HCT116 (cell line): ENCODE results near the gene SLC35C1. TPM values are rescaled to one million over a fixed set of nuclear protein-coding genes. Genes with fewer than 3 reads are reported as not detected.

ENCODE experiments used
- ATAC-seq: fragments of 200-7000 bp; cut with Tn5 transposase; 2 replicates; pipeline ENCODE4 v1.9.1; 2020; ENCODE audit warnings: mild to moderate bottlenecking, moderate library complexity
- BruUV-seq: library from RNA; stranded (reverse); fragments of 400-500 nt; replicated peaks from 2 replicates; lab custom pipeline; 2021; lab: Mats Ljungman, UMichigan
- CTCF ChIA-PET: fragments of 300-600 bp; sonication (Branson Sonifier 250); formaldehyde crosslinking; loops from one replicate; lab custom pipeline; 2021; ENCODE audit warnings: antibody characterized with exemption; lab: Charles Lee
- POLR2A ChIA-PET: fragments of 300-600, 350-600 bp; sonication (Branson Sonifier 250); formaldehyde crosslinking; loops from one replicate; lab custom pipeline; 2021; ENCODE audit warnings: antibody characterized with exemption; lab: Charles Lee
- RAD21 ChIA-PET, 2 experiments: fragments of 300-600 bp; sonication (Branson Sonifier 250); formaldehyde crosslinking; loops; one replicate each; lab custom pipeline; 2023; ENCODE audit warnings: low total read pairs in 2 of 2; ENCODE audit not compliant: uncharacterized antibody in 2 of 2, unreplicated experiment in 2 of 2, low non-redundant PET in 1 of 2; lab: Charles Lee
- DNase-seq: peaks from one replicate; pipeline ENCODE4 v3.0.0-alpha.2; 2010; ENCODE audit warnings: low read depth, low spot score
- H2AFZ ChIP-seq: fragments of 200-600 bp; shearing (Covaris generic), sonication (generic); 2 replicates; pipeline ENCODE4 v1.6.1; 2017; ENCODE audit warnings: low read depth, mixed run types, mixed read lengths, antibody characterized with exemption, low read length; ENCODE audit not compliant: poor library complexity, severe bottlenecking
- H3K27ac ChIP-seq: 2 replicates; pipeline ENCODE4 v1.5.1; 2012; ENCODE audit warnings: low read depth, low read length
- H3K27me3 ChIP-seq: fragments of 200-600 bp; sonication (generic); 2 replicates; pipeline ENCODE4 v1.6.1; 2016; ENCODE audit warnings: mixed run types, low read length, mixed read lengths; ENCODE audit not compliant: insufficient read depth
- H3K36me3 ChIP-seq, 2 experiments: fragments of 200-500 bp in 1 of 2; fragments of 200-600 bp in 1 of 2; sonication (Bioruptor generic) in 1 of 2; sonication (generic) in 1 of 2; 2 replicates each; pipeline versions ENCODE4 v1.5.1 to v1.6.1; 2014 to 2016; ENCODE audit warnings: low read length in 2 of 2, inconsistent platforms in 1 of 2, mixed read lengths in 1 of 2, mixed run types in 1 of 2; ENCODE audit not compliant: insufficient read depth in 2 of 2, control insufficient read depth in 1 of 2
- H3K4me1 ChIP-seq, 2 experiments: fragments of 200-600 bp in 1 of 2; sonication (generic) in 1 of 2; 2 replicates each; pipeline versions ENCODE4 v1.5.1 to v1.6.1; 2012 to 2017; ENCODE audit warnings: low read length in 2 of 2, inconsistent platforms in 1 of 2, mild to moderate bottlenecking in 1 of 2, mixed read lengths in 1 of 2, mixed run types in 1 of 2, moderate library complexity in 1 of 2; ENCODE audit not compliant: insufficient read depth in 2 of 2, control insufficient read depth in 1 of 2
- H3K4me2 ChIP-seq: fragments of 200-600 bp; sonication (generic); 2 replicates; pipeline ENCODE4 v1.6.1; 2017; ENCODE audit warnings: mixed run types, low read length, mixed read lengths
- H3K4me3 ChIP-seq, 2 experiments: fragments of 200-600 bp in 1 of 2; sonication (generic) in 1 of 2; replicated peaks in 1 of 2; 2 replicates each; pipeline ENCODE4 v1.5.1; 2011 to 2016; ENCODE audit warnings: low read length in 2 of 2, control low read depth in 1 of 2, low read depth in 1 of 2, mild to moderate bottlenecking in 1 of 2, mixed read lengths in 1 of 2, mixed run types in 1 of 2
- H3K79me2 ChIP-seq: fragments of 200-600 bp; sonication (generic); 2 replicates; pipeline ENCODE4 v1.6.1; 2017; ENCODE audit warnings: mild to moderate bottlenecking, mixed run types, low read length, moderate library complexity, mixed read lengths; ENCODE audit not compliant: insufficient read depth
- H3K9ac ChIP-seq: fragments of 200-600 bp; sonication (generic); 2 replicates; pipeline ENCODE4 v1.6.1; 2016; ENCODE audit warnings: low read length, mixed read lengths
- H3K9me2 ChIP-seq: fragments of 200-600 bp; sonication (generic), shearing (Covaris generic); 2 replicates; pipeline ENCODE4 v1.6.1; 2017; ENCODE audit warnings: mixed run types, mild to moderate bottlenecking, moderate library complexity; ENCODE audit not compliant: insufficient read depth
- H3K9me3 ChIP-seq, 2 experiments: fragments of 200-500 bp in 1 of 2; fragments of 200-600 bp in 1 of 2; sonication (Bioruptor generic) in 1 of 2; sonication (generic) in 1 of 2; 2 replicates each; pipeline ENCODE4 v1.6.1; 2014 to 2017; ENCODE audit warnings: low read length in 2 of 2, mixed read lengths in 2 of 2, inconsistent platforms in 1 of 2, low read depth in 1 of 2, mild to moderate bottlenecking in 1 of 2, mixed run types in 1 of 2, moderate library complexity in 1 of 2; ENCODE audit not compliant: control insufficient read depth in 1 of 2, insufficient read depth in 1 of 2
- H4K20me1 ChIP-seq: fragments of 200-600 bp; sonication (generic), shearing (Covaris generic); 2 replicates; pipeline ENCODE4 v1.6.1; 2017; ENCODE audit warnings: mixed run types, mild to moderate bottlenecking, moderate library complexity; ENCODE audit not compliant: insufficient read depth
- ATF3 ChIP-seq: IDR thresholded peaks from 2 replicates; pipeline ENCODE4 v1.6.1; 2012
- CBX3 ChIP-seq: IDR thresholded peaks from 2 replicates; pipeline ENCODE4 v1.6.1; 2012; ENCODE audit warnings: low read depth
- CEBPB ChIP-seq: IDR thresholded peaks from 2 replicates; pipeline ENCODE4 v1.6.1; 2012; ENCODE audit warnings: low read depth
- CTCF ChIP-seq, 3 experiments: fragments of 200-600 bp in 1 of 3; sonication (generic) in 1 of 3; IDR thresholded peaks in 2 of 3; conservative IDR thresholded peaks in 1 of 3; 2 replicates each; pipeline ENCODE4 v1.5.1; 2012 to 2017; ENCODE audit warnings: low read depth in 2 of 3, low read length in 2 of 3, antibody characterized with exemption in 1 of 3, borderline replicate concordance in 1 of 3, control low read depth in 1 of 3, mild to moderate bottlenecking in 1 of 3, mixed read lengths in 1 of 3, mixed run types in 1 of 3, moderate library complexity in 1 of 3; ENCODE audit not compliant: insufficient read depth in 1 of 3
- EGR1 ChIP-seq: IDR thresholded peaks from 2 replicates; pipeline ENCODE4 v1.6.1; 2012; ENCODE audit warnings: low read depth
- ELF1 ChIP-seq: IDR thresholded peaks from 2 replicates; pipeline ENCODE4 v1.6.1; 2012; ENCODE audit warnings: low read depth, borderline replicate concordance
- EZH2 ChIP-seq: fragments of 200-600 bp; sonication (generic); IDR thresholded peaks from 2 replicates; pipeline ENCODE4 v1.6.1; 2017; ENCODE audit warnings: antibody characterized with exemption, mixed run types
- EZH2phosphoT487 ChIP-seq: fragments of 200-600 bp; IDR thresholded peaks from 2 replicates; pipeline ENCODE4 v1.6.1; 2018; ENCODE audit warnings: antibody characterized with exemption, borderline replicate concordance
- FOSL1 ChIP-seq: IDR thresholded peaks from 2 replicates; pipeline ENCODE4 v1.6.1; 2012; ENCODE audit warnings: low read depth
- JUND ChIP-seq: IDR thresholded peaks from 2 replicates; pipeline ENCODE4 v1.6.1; 2012
- POLR2A ChIP-seq: IDR thresholded peaks from 2 replicates; pipeline ENCODE4 v1.7.0; 2011; ENCODE audit warnings: borderline replicate concordance; ENCODE audit not compliant: insufficient read depth, insufficient read length; ENCODE audit errors: extremely low read depth
- RAD21 ChIP-seq: IDR thresholded peaks from 2 replicates; pipeline ENCODE4 v1.6.1; 2012; ENCODE audit warnings: low read depth, mild to moderate bottlenecking
- REST ChIP-seq: IDR thresholded peaks from 2 replicates; pipeline ENCODE4 v1.6.1; 2012; ENCODE audit warnings: low read depth
- SP1 ChIP-seq: IDR thresholded peaks from 2 replicates; pipeline ENCODE4 v1.6.1; 2012; ENCODE audit warnings: low read depth
- TCF7L2 ChIP-seq: IDR thresholded peaks from 2 replicates; pipeline ENCODE4 v1.7.0; 2011; ENCODE audit warnings: borderline replicate concordance, inconsistent platforms; ENCODE audit not compliant: insufficient read depth, insufficient read length; ENCODE audit errors: extremely low read depth
- YY1 ChIP-seq: IDR thresholded peaks from 2 replicates; pipeline ENCODE4 v1.6.1; 2011; ENCODE audit warnings: low read length, low read depth, moderate library complexity, mild to moderate bottlenecking; ENCODE audit not compliant: insufficient replicate concordance; ENCODE audit errors: extremely low read depth
- ZBTB33 ChIP-seq: IDR thresholded peaks from 2 replicates; pipeline ENCODE4 v1.6.1; 2011; ENCODE audit warnings: mild to moderate bottlenecking, low read length, moderate library complexity; ENCODE audit not compliant: insufficient replicate concordance; ENCODE audit errors: extremely low read depth
- ZNF274 ChIP-seq: fragments of 200-500 bp; sonication (Bioruptor generic); IDR thresholded peaks from 2 replicates; pipeline ENCODE4 v1.6.1; 2014; ENCODE audit warnings: mild to moderate bottlenecking, low read depth, low read length, inconsistent platforms
- intact Hi-C: fragments of 100-400 bp; cut with micrococcal nuclease; formaldehyde crosslinking; loops from 2 replicates; pipeline ENCODE4 v1.10.0; 2022
- total RNA-seq: library from RNA; stranded (reverse); gene quantifications from one replicate; pipeline ENCODE4 v1.2.1, GENCODE V29; 2021; ENCODE audit not compliant: unreplicated experiment

The SLC35C1 gene
- total RNA-seq, 1 experiment from 2014 or later, result 18.2 TPM

- TF ChIP-seq FOSL1 (no peak), JUND (no peak)
Observed at GRCh38 chr11:45798793-45799441, 6.0 kb upstream of the SLC35C1 start (continued).

- H3K9me3 ChIP-seq, result no peaks in the 10 kb centered on the region
- H4K20me1 ChIP-seq, result no peaks in the 10 kb centered on the region
- no peak overlapping the region for H3K4me2 ChIP-seq
- no peak for DNase-seq
- H3K4me3 ChIP-seq, result no peak overlapping the region
- TF ChIP-seq ATF3 (no peak), CEBPB (no peak), EGR1 (no peak), TCF7L2 (no peak), EZH2 (no peak), EZH2phosphoT487 (no peak), REST (no peak), POLR2A (no peak), RAD21 (no peak), SP1 (no peak), CTCF (IDR thresholded peaks at IDR 0.05 in 2 of 3, conservative IDR thresholded peaks at IDR 0.05 in 1 of 3; ENCODE audit: borderline replicate concordance in 1 of 3, insufficient read depth in 1 of 3, low read depth in 2 of 3, low read length in 2 of 3) (no peak), ZBTB33 (no peak), ZNF274 (no peak), ELF1 (no peak), YY1 (no peak), CBX3 (no peak)
- TF ChIP-seq, all 23 proteins: peak for 0
- Histone ChIP-seq H3K9me2 (no peaks in the 10 kb centered on the region; the same call in 1 of the 2 replicates), H3K36me3 (no peaks in the 10 kb centered on the region), H3K27me3 (no peaks in the 10 kb centered on the region), H2AFZ (no peak overlapping the region), H3K9ac (no peak overlapping the region), H3K27ac (no peak overlapping the region), H3K79me2 (no peaks in the 10 kb centered on the region), H3K4me1 (peaks cover 8 to 20% of the 10 kb centered on the region in 2 experiments)
- ChIA-PET CTCF (interaction anchor here (0.6 kb wide), 1 partner anchor 45 kb away, joined by 3 read pairs; no protein-coding TSS in a partner anchor), POLR2A (no interaction called here), RAD21 (no interaction called here)
- ATAC-seq, result no peak
- BruUV-seq, result no TSS peak
- intact Hi-C loops, result no loop called here
Observed at GRCh38 chr11:45799562-45799961, 5.4 kb upstream of the SLC35C1 start.
